GM19468 (cell line): ENCODE data around the gene SYF2.
A peak's percentile ranks its signal among the peaks of the same experiment; 100 is the strongest.
"Not testable (repeated sequence)": the region's sequence is repeated elsewhere in the genome, so short reads cannot be mapped to it uniquely, and the experiment has no call there.

Experiments used
- ATAC-seq: cut with Tn5 transposase; IDR thresholded peaks from one replicate; pipeline ENCODE4 v1.9.1; 2021; ENCODE audit warnings: mild to moderate bottlenecking, moderate library complexity, moderate number of reproducible peaks; ENCODE audit not compliant: unreplicated experiment; ENCODE audit errors: extremely low read depth

SYF2 gene

DNA sequence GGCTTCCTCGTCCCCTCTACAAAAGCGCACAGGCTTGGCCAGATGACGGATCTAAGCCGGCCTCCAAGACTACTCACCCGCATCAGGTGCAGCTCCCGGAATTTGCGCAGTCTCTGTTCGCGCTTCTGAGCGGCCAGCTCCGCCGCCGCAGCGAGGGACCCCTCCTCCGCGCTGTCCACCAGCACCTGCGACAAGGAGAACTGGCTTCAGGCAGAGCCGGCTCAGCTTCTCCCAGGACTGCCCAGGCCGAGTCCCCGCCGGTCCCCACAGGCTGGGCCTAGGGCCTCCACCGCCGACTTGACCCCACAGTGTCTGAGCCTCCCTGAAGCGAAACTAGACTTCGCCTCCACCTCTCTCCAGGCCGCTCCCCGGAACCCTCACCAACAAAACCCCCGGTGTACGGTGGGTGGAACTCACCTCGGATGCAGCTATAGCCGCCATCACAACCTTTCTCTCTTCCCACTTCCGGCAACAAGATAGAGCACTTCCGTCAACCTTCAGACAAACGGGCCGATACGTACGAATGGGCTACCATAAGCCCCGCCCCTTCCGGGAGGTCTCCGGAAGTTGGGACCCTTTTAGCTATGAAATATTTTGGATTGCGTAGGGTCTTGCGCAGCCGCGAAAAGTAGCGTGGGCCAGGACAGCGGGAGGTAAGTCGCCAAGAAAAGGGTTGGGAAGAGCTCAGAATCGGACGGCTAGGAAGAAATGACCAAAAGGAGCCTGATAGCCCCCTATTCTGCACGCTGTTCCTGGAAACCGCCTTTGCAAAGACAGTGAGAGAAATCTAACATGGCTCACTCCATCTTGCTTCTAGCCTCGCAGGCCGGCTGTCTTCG, at the start of gene SYF2:
TSS of gene SYF2 (minus strand) at position 476 of the 839 bp plus-strand sequence. CDS start at position 441, 35 bp downstream.
- ATAC-seq, result peak; percentile 60

DNA sequence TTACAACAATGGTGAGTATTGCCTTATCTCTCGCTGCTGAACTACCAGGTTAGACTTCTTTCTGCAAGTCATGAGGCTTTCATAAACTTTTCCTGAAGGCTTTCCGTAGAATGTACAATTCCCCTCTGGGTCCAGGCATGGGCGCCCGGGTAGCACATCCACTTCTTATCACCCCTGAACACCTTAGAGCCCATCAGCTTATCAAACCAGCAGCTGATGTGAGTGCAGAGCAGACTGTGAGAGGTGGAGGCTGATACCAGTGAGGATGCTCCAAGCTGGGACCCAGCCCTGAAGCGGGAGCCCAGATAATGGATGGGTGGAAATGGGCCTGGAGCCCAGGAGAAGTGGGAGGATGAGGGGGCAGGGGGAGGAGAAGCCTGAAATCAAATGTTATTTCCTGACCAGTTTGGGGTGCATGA, 47.4 kb upstream of the SYF2 start:
- not testable (repeated sequence) for ATAC-seq

- not testable (repeated sequence) for ATAC-seq
Observed at GRCh38 chr1:25278790-25279189, 46.5 kb upstream of the SYF2 start.

DNA sequence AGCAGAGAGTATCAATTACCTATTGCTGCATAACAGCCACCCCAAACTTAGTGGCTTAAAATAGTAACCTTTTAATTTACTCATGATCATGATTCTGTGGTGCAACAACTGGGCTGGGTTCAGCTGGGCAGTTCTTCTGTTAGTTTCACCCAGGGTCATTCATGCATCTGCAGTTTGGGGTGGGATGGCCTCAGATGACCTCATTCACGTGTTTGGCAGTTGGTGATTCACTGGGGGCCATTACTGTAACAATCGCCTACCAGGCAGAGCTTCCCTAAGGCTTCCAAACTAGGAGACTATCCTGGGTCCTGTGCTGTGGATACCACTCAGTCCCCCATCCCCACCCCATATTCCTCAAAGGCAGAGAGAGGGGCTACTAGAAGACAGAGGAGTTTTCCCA, 46.1 kb upstream of the SYF2 start:
- ATAC-seq, result not testable (repeated sequence)

GRCh38 chr1:25277295-25277694, 45.0 kb upstream of the SYF2 start:
- not testable (repeated sequence) for ATAC-seq

- ATAC-seq, result not testable (repeated sequence)
Observed at GRCh38 chr1:25275648-25276047, 43.3 kb upstream of the SYF2 start.

GRCh38 chr1:25272238-25272637, 39.9 kb upstream of the SYF2 start, which contains the start of gene RHD:
RHD (plus strand) TSS chr1:25272509; CDS start chr1:25272548, 39 bp downstream.
- ATAC-seq, result not testable (repeated sequence)

DNA sequence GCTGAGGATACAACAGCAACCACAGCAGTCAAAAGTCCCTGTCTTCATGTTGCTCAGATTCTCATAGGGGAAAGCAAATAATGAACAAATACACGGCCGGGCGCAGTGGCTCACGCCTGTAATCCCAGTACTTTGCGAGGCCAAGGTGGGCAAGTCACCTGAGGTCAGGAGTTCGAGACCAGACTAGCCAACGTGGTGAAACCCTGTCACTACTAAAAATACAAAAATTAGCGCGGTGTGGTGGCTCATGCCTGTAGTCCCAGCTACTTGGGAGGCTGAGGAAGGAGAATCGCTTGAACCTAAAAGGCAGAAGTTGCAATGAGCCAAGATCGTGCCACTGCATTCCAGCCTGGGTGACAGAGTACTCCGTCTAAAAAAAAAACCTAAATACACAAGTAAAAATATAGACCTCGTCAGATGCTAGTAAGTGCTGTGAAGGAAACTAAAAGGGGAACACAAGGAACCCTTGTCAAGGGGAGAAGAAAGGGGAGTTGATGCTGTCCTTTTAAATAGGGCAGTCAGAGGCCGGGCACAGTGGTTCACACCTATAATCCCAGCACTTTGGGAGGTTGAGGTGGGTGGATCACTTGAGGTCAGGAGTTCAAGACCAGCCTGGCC, 36.0 kb upstream of the SYF2 start:
- ATAC-seq, result not testable (repeated sequence)

- peak; percentile 39 for ATAC-seq
Observed at GRCh38 chr1:25267288-25268142, 35.2 kb upstream of the SYF2 start.

DNA sequence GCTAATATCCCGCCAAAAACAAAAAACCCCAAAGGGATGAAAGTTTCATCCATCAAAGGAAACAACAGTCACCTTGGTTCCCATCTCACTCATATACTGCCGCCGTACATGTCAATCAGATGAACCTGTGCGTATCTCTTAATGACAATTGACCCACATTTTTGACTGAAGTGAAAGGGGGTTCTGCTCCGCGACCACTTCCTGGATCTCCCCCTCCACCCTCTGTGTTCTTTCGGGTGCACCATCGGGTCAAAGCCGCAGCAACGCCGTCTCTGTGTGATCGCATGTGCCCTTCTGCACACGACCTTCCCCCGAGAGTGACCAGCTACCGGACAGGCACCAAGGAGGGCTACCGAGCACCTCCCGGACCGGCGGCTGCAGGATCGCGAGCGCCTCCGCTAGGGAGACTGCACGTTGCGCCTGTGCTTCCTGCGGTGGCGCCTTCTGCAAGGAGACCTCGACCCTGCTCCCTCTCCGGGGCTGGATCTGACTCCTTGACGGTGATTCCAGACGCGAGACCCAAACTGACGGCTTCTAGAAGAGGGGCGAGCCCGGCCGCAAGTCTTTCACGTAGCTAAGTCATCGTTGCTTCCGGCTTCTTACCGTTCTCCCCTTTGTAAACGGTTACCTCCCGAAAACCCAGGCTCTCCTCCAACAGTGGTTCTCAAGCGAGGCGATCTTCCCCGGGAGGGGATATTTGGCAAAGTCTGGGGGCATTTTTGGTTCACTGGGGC, 34.4 kb upstream of the SYF2 start:
- ATAC-seq, result not testable (repeated sequence)

DNA sequence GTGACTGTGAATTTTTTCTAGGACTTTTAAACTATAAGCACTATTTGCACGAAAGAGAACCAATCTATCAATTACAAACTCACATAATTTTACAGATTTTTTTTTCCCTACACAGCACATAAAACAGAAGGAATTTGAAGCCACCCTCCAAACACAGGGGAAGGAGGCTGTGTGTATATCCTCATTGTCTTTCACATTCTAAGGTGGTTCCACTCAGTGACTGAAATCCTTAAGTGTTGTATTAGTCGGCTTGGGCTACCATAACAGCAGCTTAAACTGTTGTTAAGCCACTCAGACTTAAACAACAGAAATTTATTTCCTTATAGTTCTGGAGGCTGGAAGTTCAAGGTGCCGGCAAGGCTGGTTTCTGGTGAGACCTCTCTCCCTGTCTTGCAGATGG, 28.0 kb upstream of the SYF2 start:
- not testable (repeated sequence) for ATAC-seq

- not testable (repeated sequence) for ATAC-seq
Observed at GRCh38 chr1:25259813-25260212, 27.5 kb upstream of the SYF2 start.

GRCh38 chr1:25257196-25257595, 24.9 kb upstream of the SYF2 start:
- ATAC-seq, result no peak

DNA sequence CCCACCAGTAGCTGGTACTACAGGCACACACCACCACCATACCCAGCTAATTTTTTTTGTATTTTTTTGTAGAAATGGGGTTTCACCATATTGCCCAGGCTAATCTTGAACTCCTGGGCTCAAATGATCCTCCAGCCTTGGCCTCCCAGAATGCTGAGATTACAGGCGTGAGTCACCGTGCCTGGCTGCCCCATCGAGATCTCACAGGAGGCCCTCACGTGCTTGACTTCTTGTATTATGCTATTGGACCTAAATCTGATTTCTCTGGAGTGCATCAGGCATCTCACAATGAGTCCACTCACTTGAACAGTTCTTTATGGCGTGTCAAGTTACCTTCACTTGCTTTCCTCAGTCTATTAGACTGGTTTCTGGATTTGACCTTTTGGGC, 24.3 kb upstream of the SYF2 start:
- no peak for ATAC-seq

GRCh38 chr1:25255706-25256577, 23.6 kb upstream of the SYF2 start:
- ATAC-seq, result no peak

GRCh38 chr1:25253911-25254310, 21.6 kb upstream of the SYF2 start:
- no peak for ATAC-seq

DNA sequence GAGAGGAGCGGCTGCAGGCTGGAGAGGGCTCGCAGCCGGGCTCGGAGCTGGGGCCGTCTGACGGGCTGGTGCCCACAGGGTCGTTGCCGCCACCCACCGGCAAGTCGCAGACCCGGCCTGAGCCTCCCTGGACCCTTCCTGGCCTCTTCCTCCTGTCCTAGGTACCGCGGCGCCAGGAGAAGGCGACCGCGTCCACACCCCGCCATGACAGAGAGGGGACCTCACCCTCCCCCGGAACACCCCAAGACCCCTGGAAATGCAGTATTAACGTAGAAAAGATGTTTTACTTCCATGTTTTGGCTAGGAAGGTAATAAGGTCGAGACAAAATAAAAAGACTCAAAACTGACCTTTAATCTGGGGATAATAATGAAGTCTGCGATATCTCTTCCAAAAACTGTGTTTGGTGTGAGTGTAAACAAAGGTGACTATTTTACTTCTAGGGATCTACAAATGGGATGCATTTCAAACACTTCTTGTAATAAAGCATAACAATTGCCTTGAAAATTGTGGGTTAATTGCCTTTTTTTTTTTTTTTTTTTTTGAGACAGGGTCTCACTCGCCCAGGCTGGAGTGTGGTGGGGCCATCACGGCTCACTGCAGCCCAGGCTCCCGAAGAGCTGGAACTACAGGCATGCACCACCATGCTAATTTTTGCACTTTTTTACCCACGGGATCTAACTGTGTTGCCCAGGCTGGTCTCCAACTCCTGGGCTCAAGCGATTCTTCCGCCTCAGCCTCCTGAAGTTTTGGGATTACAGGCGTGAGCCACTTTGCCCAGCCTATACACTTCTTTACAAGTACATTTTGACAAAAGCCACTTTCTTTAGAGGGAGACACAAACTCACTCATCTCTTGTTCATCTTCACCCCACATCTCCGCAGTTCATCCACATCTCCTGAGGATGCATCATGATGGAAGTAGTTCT, 15.8 kb upstream of the SYF2 start:
- peak; percentile 17 for ATAC-seq
